GM06990 (cell line): ENCODE results near the gene NSMF.

Source experiments
- DNase-seq: peaks from one replicate; pipeline ENCODE4 v3.0.0-alpha.2; 2011; ENCODE audit not compliant: insufficient read length; ENCODE audit errors: extremely low read depth
- H3K27me3 ChIP-seq: replicated peaks from 2 replicates; pipeline ENCODE4 v1.6.0; 2011; ENCODE audit warnings: low read length; ENCODE audit not compliant: control insufficient read depth, insufficient read depth
- H3K36me3 ChIP-seq: 2 replicates; pipeline ENCODE4 v1.5.1; 2011; ENCODE audit warnings: low read length; ENCODE audit not compliant: control insufficient read depth, insufficient read depth
- H3K4me3 ChIP-seq: replicated peaks from 2 replicates; pipeline ENCODE4 v1.5.1; 2011; ENCODE audit warnings: low read depth, mild to moderate bottlenecking, control low read depth, low read length
- TF ChIP-seq, protein P1 (sequence below): IDR thresholded peaks from 2 replicates; pipeline ENCODE4 v1.5.1; 2011; ENCODE audit warnings: low read length, control low read depth, mild to moderate bottlenecking, inconsistent platforms; ENCODE audit not compliant: insufficient read depth, poor library complexity, severe bottlenecking

Gene NSMF

DNA sequence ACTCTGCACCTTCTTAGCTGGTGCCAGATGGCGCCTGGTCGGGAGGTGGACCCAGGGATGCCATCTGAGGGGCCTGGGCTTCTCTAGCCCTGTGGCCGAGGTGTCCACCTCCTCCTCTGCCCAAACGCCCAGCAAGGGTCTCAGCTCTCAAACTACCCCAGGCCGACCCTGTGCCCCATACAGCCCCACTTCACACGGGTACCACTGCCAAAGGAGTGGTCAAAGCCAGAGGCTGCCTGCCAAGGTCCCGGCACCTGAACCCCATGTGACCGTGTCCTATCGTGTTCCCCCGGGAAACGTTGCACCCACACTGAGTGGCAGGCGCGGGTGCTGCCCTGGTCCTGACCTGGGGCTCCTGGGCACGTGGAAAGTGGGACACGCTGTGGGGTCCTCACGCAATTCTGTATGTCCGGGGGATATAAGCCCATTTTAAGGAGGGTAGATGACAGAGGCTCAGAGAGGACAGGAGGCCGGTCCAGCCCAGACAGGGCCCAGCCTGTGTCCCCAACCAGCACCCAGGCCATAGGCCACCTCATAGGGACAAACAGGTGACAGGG is 19.9 kb downstream of the NSMF start:
- DNase-seq = peak; percentile 5
- Histone ChIP-seq H3K36me3 (no peaks in the 10 kb centered on the region), H3K4me3 (no peak overlapping the region), H3K27me3 (no peaks in the 10 kb centered on the region)
- TF ChIP-seq, protein P1, sequence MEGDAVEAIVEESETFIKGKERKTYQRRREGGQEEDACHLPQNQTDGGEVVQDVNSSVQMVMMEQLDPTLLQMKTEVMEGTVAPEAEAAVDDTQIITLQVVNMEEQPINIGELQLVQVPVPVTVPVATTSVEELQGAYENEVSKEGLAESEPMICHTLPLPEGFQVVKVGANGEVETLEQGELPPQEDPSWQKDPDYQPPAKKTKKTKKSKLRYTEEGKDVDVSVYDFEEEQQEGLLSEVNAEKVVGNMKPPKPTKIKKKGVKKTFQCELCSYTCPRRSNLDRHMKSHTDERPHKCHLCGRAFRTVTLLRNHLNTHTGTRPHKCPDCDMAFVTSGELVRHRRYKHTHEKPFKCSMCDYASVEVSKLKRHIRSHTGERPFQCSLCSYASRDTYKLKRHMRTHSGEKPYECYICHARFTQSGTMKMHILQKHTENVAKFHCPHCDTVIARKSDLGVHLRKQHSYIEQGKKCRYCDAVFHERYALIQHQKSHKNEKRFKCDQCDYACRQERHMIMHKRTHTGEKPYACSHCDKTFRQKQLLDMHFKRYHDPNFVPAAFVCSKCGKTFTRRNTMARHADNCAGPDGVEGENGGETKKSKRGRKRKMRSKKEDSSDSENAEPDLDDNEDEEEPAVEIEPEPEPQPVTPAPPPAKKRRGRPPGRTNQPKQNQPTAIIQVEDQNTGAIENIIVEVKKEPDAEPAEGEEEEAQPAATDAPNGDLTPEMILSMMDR = no peak

DNA sequence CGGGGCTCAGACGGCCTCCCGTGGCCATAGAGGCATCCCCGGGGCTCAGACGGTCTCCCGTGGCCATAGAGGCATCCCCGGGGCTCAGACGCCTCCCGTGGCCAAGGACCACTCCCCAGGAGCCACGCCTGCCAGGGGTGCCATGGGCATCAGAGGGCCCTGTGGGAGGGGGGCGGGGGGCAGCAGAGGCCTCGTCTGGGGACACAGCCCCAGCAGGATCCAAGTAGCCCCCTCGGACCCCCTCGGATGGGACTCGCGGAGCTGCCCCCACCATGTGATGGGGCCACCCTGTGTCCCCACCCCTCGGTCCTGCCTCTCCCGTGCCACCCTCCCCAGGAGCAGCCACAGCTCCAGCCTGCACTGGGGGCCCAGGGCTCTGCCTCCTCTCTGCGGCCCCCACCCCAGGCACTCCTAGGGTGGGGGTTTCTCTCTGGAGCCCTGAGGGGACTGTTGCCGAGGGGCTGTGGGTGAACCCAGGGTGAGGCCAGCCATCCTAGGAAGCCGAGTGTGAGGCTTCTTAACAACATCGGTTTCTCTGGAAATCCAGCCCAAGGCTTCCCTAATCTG is 20.5 kb downstream of the NSMF start:
- Histone ChIP-seq H3K4me3 (no peak overlapping the region), H3K27me3 (no peaks in the 10 kb centered on the region), H3K36me3 (no peaks in the 10 kb centered on the region)
- no peak for DNase-seq
- TF ChIP-seq, protein P1 = no peak

DNA sequence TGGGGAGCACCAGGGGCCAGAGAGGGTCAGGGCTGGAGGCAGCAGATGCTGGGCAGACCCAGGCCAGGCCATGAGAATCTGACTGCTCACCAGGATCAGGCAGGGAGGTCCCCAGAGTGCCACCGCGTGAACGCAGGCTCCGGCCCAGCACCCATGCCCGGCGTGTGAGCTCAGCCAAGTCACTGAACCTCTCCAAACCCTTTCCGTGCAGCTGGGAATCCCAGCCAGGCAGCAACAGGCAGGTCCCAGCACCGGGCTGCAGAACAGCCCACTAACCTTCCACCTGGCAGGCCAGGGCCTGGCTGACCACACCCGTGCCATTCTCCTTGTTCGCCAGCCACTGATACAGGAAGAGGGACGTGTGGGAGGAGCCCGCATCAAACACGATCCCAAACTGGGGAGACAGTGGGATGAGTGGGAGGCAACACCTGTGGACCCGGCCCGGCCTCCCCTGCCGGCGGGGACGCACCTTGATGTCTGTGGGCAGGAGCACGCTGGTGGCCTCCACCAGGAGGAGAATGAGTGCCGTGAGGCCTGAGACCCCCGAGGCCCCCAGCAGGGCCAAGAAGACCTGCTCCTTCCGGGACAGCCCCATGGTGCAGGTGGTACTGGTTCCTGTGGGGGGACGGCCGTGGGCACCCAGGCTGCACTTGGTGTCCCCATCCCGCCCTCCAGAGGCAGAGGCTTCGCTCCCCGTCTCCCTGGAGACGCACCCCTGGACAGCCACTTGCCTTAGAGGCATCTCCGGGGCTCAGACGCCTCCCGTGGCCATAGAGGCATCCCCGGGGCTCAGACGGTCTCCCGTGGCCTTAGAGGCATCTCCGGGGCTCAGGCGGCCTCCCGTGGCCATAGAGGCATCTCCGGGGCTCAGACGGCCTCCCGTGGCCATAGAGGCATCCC is 21.2 kb downstream of the NSMF start:
- Histone ChIP-seq H3K4me3 (no peak overlapping the region), H3K36me3 (no peaks in the 10 kb centered on the region), H3K27me3 (no peaks in the 10 kb centered on the region)
- DNase-seq = no peak
- TF ChIP-seq, protein P1 = no peak

DNA sequence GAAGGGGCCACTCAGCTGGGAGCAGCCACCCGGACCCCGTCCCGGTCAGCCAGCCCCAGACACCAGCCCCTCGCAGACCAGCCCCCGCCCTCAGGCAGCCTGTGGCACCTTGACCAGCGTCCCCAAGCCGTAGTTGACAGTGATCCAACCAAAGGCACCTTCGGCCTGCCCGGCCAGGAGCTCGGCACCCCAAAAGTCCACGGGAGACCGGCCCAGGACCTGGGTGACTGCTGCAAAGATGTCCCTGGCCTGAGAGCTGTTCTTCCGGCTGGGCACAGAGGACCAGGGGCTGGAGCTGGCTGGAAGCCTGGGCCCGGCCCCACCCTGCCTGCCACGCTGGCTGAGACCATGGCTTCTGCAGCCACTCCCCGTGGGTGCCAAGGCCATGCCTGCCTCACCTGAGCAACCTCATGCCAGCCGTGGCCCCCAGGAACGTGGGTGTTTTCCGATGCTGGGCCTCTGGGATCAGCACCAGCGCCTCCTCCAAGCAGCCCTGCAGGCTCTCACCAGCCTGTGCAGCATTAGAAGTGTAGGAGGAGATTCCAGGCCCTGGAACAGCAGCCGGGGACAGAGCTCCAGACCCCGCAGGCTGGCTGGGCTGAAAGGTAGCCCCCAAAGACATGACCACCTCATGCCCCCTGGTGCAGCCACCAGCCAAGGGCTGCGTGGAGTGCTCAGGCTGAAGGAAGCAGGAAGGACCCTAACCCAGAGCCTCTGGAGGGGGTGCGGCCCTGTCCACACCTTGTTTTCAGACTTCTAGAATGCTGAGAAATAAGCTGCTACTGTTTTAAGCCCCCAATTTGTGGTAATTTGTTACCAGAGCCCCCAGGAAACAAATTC is 22.2 kb downstream of the NSMF start:
- no peaks in the 10 kb centered on the region for H3K36me3 ChIP-seq
- no peak overlapping the region for H3K4me3 ChIP-seq
- TF ChIP-seq, protein P1 = no peak
- H3K27me3 ChIP-seq = no peaks in the 10 kb centered on the region
- DNase-seq = no peak

DNA sequence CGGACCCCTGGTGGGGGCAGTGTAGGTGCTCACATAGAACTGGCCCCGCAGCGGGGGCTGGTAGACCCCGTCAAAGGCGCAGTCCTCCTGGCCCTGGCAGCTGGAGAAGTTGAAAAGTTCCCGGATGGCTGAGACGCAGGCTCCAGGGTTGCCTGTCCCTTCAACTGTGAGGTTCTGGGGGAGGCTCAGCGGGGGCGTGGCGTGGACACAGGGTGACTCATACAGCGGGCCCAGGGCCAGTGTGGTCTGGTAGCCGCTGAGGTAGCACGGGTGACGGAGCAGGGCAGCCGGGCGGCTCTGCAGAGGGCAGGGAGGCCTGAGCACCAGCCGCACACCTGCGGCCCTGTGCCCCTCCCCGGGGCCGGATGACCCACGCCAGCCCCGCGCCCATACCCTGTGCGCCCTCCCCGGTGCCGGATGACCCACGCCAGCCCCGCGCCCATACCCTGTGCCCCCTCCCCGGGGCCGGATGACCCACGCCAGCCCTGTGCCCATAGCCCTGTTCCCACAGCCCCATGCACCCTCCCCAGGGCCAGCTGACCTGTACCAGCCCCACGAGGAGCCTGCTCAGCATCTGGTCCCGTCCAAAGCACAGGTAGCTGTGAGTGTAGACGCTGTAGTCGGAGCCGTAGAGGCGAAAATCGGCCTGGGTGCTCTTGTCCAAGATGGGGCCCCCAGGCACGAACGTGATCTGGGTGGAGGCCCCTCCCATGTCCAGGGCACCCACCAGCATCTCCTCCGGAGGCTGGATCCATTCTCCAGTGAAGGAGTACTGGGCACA is 23.0 kb downstream of the NSMF start:
- H3K36me3 ChIP-seq = no peaks in the 10 kb centered on the region
- DNase-seq = no peak
- H3K27me3 ChIP-seq = no peaks in the 10 kb centered on the region; the same call in 1 of the 2 replicates
- TF ChIP-seq, protein P1 = no peak
- H3K4me3 ChIP-seq = no peak overlapping the region
